ENCODE measurements around the gene SORCS2.

The SORCS2 gene

DNA sequence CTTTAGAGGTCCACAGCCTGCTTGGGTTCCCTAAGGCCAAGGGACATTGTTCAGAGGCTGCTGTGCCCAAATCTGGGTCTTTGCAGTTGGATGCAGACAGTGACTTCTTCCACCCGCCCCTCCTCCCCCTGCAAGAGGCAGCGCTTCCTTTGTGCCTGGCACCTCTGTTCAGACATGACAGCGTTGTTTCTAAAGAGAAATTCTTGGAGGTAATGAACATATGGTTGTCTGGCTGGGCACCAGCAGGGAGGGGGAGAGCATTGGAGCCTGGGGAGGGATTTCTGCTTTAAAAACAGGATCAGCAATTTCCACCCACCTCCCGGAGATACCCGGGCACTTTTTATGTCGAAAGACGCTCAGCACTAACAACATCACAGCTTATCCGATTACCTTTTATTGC is 190.9 kb downstream of the SORCS2 start:
- no peak for TF ChIP-seq GATA3 (IDR thresholded peaks at IDR 0.05; ENCODE audit: low read depth, low read length)
- no peak for TF ChIP-seq GATA2 (IDR thresholded peaks at IDR 0.05; ENCODE audit: low read depth, low read length)

DNA sequence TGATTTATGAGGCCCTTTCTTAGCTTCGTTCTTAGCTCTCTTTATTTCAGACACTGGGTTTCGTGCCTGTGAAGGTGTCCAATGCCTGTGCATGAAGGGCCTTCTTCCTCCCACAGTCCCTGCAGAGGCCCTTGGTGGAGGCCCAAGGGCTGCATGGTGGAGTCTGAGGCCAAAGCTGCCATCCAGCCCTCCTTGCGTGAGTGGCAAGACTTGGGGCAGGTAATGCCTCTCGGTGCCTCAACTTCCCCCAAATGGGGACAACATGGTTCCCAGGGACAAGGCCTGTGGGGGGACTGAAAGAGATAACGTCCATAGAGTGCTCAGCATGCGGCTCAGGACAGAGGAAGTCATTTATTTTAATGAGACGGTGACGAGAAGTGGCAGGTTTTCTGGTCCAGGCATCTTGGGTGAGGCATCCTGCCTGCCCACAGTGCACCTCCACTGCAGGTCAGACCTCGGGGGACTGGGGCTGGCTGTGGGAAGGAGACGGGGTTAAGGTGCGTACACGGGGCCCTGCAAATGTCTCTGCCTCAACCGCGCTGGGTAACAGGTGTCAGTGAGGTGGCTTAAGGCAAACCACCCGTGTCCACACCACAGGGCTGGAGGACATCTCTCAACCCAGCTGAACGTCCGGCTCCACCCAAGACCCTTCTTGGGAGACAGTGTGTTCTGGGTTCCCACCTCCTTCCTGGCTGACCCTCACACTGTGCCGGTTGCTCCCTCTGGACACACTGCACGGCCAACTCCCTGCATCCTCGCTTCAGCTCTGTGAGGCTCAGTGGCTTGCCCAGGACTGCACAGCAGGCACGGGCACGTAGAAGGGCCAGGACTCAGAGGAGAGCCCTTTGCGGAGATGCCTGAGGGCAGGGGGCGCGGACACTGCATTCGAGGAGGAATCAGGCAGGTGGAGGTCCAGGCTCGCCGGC is 191.9 kb downstream of the SORCS2 start:
- TF ChIP-seq GATA3 (IDR thresholded peaks at IDR 0.05; ENCODE audit: low read depth, low read length) = no peak
- TF ChIP-seq GATA2 (IDR thresholded peaks at IDR 0.05; ENCODE audit: low read depth, low read length) = no peak

DNA sequence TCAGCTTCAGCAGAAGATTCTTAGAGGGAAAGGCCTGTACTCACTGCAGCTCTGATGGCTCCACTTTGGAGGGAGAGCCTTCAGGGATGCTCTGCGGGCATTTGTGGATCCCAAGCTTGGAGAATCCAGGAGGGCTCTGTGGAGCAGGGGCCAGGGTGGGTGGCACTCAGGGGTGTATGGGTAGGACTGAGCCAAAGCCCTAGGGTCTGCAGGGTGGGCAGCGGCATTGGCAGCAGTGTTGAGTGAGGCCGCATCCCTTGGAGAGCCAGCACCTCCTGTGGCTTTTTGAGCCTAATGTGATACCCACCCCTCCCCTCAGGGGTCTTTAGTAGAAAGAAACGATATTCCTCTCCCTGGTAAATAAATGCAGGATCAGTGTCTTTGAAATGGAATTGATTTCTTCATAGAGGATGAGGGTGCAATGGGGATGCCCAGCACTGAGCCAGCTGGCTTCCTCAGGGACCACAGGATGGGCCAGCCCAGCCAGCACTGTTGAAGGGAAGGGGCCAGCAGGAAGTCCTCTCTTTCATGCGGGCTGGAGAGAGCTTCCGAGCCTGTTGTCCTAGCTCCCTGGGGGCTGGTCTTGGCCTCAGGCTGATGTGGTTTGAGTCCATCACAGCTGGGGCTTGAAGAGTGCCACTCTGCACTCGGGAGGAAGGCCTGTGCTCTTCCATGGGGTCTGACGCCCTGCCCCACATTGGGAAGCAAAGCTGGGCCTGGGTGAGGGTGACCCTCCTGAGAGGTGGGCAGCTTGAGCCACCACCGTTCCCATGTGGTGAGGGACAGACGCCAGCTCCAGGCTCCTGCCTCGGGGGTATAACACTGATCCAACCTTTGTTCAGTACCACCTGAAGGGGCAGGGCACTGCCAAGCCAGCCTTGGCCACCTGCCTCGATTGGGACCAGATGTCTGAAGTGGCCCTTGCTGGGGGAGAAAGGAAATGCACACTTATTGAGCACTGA is 192.9 kb downstream of the SORCS2 start:
- TF ChIP-seq GATA3 (IDR thresholded peaks at IDR 0.05; ENCODE audit: low read depth, low read length) (no peak), GATA2 (IDR thresholded peaks at IDR 0.05; ENCODE audit: low read depth, low read length) (no peak)

DNA sequence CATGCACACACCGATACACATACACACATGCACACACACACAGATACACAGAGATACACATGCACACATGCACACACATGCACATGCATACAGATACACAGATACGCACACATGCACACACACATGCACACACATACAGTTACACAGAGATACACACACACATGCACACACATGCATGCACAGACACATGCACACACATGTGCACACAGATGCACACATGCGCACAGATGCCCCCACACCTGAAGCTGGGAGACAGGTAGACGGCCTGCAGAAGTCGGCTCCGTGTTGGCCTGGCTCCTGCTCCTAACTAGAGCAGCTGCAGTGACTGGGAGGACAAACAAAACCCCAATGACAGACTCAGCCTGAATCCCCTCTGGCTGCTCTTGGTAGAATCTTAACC is 195.6 kb downstream of the SORCS2 start:
- no peak for TF ChIP-seq GATA2 (IDR thresholded peaks at IDR 0.05; ENCODE audit: low read depth, low read length)
- TF ChIP-seq GATA3 (IDR thresholded peaks at IDR 0.05; ENCODE audit: low read depth, low read length) = no peak

DNA sequence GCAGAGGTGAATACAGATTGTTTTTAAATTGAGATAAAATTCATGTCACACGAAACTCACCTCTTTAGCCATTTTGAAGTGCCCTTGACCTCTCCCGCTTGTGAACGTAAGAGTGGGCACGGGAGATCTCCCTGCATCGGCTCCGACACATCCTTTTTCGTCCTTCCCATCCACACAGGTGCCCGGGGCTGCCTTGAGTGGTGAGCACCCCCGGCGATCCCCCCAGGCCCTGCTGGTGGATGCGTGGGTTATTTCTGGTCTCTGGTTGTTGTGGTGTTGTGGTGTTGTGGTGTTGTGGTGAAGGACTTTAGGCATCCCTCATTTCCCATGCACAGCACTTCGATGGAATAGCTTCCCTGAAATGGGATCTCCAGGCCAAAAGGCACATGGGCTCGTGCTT is 196.3 kb downstream of the SORCS2 start:
- TF ChIP-seq GATA3 (IDR thresholded peaks at IDR 0.05; ENCODE audit: low read depth, low read length) (no peak), GATA2 (IDR thresholded peaks at IDR 0.05; ENCODE audit: low read depth, low read length) (no peak)

DNA sequence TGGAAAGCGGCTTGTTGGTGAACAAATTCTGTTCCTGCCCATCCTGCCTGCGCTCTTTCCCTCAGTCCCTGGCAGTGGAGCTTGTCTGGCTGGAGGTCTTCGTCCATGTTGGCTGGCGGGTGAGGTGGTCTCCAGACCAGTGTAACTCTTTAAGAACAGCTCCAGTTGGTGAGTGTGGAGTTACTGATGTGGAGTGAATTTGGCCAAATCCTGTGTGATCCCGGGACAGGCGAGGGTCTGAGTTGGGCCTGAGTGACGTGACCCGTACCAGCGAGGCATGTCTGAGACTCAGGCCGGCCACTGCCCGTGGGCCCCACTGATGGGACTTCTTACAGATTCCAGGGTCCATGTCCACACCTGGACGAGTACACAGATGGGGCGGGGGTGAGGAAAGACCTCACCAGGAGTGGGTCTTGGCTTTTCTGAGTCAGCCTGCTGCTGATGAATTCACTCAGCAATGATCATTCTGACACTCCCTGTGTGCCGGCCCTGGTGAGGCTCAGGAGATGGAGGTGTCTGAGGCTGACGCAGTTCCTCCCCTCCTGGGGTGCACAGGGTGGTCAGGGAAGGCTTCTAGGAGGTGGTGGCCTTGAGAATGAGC is 196.9 kb downstream of the SORCS2 start:
- TF ChIP-seq GATA2 (IDR thresholded peaks at IDR 0.05; ENCODE audit: low read depth, low read length) = no peak
- no peak for TF ChIP-seq GATA3 (IDR thresholded peaks at IDR 0.05; ENCODE audit: low read depth, low read length)

DNA sequence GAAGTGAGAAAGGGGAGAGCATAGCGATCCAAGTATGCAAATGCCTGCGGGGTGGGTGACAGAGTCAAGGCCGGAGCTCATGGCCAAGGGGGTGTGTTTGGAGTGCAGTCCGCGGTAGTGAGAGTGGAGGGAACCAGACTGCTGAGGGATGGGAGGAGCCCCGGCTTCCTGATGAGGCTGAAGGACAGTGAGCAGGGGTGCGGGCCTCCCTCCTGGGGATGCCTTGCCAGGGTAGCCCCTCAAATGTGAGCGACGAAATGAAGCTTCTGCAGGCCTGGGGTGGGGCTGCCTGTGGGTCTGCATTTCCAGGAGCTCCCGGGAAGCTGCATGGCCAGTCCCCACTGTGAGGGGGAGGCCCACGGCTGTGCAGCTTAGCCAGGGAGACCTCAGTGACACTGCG is 197.4 kb downstream of the SORCS2 start:
- TF ChIP-seq GATA3 (IDR thresholded peaks at IDR 0.05; ENCODE audit: low read depth, low read length) = no peak
- TF ChIP-seq GATA2 (IDR thresholded peaks at IDR 0.05; ENCODE audit: low read depth, low read length) = no peak

DNA sequence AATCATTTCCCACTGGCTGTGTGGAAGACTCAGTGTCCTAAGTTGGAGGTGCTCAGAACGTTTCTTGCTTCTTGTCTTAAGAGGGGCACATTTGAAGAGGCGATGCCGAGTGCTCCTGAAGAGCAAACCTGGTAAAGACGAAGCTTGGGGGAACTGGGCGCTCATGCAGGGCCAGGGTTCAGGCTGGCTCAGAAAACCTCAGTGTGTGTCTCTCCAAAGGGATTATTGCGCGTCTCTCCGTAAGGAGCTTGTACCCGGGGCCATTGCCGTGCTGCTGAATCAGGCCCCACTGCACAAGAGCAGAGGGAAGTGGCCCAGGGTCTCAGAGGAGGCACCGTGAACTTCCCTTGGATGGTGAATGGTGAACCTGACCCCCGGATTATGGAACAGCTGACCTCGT is 198.0 kb downstream of the SORCS2 start:
- TF ChIP-seq GATA2 (IDR thresholded peaks at IDR 0.05; ENCODE audit: low read depth, low read length) (no peak), GATA3 (IDR thresholded peaks at IDR 0.05; ENCODE audit: low read depth, low read length) (no peak)

DNA sequence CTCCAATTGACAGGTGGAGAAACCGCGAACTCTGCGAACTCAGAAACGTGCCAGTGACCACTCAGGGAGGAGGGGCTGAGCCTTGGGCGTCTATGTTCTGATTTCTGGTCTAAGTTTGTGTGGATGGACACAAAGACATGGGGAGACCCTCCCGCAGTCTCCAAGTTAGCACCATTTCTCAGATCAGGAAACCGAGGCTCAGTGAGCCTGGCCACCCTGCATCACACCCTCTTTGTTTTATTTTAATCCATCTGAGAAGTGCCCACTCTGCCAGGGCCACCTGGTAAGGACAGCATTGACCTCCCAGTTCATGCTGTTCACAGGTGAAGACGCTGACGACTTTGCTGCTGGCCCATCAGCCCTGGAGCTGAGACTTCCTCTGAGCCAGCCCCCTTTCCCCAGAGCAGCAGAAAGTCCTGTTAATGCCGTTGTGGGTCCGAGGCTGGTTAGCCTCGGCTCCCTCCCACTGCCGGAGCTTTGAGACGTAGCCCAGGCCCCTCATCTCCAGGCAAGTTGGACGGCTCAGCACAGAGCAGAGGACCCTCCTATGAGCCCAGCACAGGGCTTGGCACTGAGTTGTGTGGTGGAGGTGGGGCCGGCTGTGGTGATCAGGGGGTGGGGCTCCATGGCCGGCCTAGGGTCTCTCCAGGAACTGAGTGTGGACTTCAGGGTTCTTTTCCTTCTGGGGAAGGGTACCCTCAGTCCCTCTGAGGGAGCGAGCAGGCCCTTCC is 198.7 kb downstream of the SORCS2 start:
- TF ChIP-seq GATA2 (IDR thresholded peaks at IDR 0.05; ENCODE audit: low read depth, low read length) = no peak
- no peak for TF ChIP-seq GATA3 (IDR thresholded peaks at IDR 0.05; ENCODE audit: low read depth, low read length)

DNA sequence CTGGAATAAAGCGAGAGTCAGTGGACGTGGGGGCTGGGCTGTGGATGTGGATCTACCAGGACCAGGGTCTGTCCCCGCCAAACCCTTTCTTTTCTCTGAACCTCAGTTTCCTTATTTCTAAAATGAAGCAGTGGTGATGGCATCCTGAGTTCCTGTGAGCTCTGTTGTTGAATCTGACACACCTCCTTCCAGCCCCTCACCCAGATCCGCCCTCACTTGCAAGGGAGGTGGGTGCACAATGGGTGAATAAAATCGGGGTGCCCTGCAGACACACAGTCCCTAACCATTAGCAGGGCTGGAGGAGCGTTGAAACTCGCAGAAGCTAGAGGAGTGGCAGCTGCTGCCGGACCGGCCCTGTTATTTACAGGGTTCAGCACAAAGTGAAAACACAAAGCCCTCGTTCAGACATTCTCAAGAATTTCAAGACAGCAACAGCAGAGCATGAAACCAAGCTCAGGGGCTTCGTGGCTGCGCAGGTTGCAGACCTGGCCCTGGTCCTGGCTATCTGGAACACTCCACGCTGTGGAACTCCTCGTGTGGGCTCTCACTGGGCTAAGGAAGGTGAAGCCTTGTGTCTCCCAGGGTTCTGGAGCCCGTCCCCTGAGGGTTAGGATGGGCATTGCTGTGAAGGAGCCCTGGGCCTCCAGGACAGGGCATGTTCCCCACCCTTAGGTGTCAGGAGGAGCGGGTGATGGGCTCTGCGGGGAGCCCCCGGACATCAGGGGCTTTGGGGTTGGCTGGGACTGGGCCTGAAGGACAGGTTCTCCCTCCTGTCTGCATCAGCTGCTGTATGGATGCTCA is 199.5 kb downstream of the SORCS2 start:
- TF ChIP-seq GATA2 (IDR thresholded peaks at IDR 0.05; ENCODE audit: low read depth, low read length) = no peak
- no peak for TF ChIP-seq GATA3 (IDR thresholded peaks at IDR 0.05; ENCODE audit: low read depth, low read length)

DNA sequence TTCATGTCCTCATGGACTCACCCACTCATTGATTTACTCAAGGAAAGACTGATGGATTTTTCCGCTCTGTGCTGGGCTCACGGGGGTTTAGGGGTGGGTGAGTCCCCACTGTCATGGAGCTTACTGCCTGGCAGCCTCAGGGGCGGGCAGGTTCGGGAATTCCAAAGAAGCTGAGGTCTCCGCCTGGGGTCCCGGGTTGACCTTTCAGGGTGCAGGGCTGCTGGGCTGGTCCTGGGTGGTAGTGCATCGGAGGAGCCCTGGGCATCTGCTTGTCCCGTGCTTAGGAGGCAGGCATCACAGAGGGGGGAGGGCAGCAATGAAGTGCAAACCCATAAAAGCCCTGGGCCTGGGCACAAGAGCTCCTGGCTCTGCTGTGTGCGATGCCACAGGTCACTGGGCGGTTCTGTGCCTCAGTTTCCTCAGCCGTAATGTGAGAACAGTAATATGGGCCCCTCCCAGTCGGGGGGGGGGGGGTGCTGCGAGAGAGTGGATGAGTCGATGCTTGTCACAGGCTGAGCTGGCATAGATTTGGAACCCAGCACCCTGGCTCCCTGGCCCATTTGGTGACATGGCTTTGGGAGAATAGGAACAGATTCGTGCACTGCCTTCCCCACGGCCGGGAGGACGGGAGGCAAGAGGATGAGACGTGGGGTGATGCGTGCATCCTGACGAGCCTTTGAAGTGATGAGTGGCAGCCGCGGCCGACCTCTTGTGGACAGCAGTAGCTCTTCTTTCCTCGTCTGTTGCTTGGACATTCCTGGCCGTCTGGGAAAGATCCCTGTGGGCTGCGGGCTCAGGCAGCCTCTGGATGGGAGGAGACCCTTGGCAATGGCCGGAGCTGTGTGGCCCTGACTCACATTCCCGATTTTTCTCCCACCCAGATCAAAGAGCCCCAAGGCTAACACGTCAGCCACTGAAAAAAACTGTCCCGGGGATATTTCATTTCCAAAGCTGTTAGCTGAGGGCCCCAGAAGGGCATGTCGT is 200.4 kb downstream of the SORCS2 start:
- TF ChIP-seq GATA3 (IDR thresholded peaks at IDR 0.05; ENCODE audit: low read depth, low read length) = no peak
- TF ChIP-seq GATA2 (IDR thresholded peaks at IDR 0.05; ENCODE audit: low read depth, low read length) = no peak

Measured in SH-SY5Y (cell line).